HEK293 (cell line): Measurements from ENCODE around the gene SF3B4.

Experiments used
- CTCF ChIA-PET: fragments of 350-600 bp; formaldehyde crosslinking; extraction: SDS; loops from one replicate; lab custom pipeline; 2021; ENCODE audit warnings: antibody characterized with exemption; lab: Yijun Ruan, JAX
- POLR2A ChIA-PET: fragments of 300-600 bp; formaldehyde crosslinking; extraction: SDS; loops from one replicate; lab custom pipeline; 2020; ENCODE audit warnings: antibody characterized with exemption, inconsistent platforms; lab: Yijun Ruan, JAX
- H3K27ac ChIP-seq: fragments of 200-500 bp; sonication (Bioruptor generic); 2 replicates; pipeline ENCODE4 v1.5.1; 2014; ENCODE audit warnings: low read depth, low read length, control low read depth, inconsistent platforms; ENCODE audit errors: extremely low read depth
- H3K36me3 ChIP-seq, 2 experiments: fragments of 200-500 bp in 1 of 2; sonication (Bioruptor generic) in 1 of 2; 1 replicate in 1 of 2; 2 replicates in 1 of 2; pipeline ENCODE4 v1.5.1; 2014 to 2017; ENCODE audit warnings: inconsistent platforms in 2 of 2, low read length in 2 of 2; ENCODE audit not compliant: control insufficient read depth in 2 of 2, insufficient read depth in 1 of 2
- H3K4me1 ChIP-seq: fragments of 200-500 bp; sonication (Bioruptor generic); 2 replicates; pipeline ENCODE4 v1.5.1; 2014; ENCODE audit warnings: mild to moderate bottlenecking, low read length, inconsistent platforms; ENCODE audit not compliant: control insufficient read depth, insufficient read depth
- H3K4me3 ChIP-seq: 2 replicates; pipeline ENCODE4 v1.5.1; 2011; ENCODE audit warnings: low read depth, mild to moderate bottlenecking, control low read depth, low read length, moderate library complexity
- H3K9me3 ChIP-seq: fragments of 200-500 bp; sonication (Bioruptor generic); 2 replicates; pipeline ENCODE4 v1.5.1; 2014; ENCODE audit warnings: low read depth, low read length, inconsistent platforms; ENCODE audit not compliant: control insufficient read depth, insufficient read depth
- KLF9 ChIP-seq: fragments of 450-650 bp; formaldehyde crosslinking; IDR thresholded peaks from 2 replicates; pipeline ENCODE4 v1.5.1; 2016; ENCODE audit warnings: missing biosample characterization, missing genetic modification characterization, low read depth
- OSR2 ChIP-seq: fragments of 450-650 bp; formaldehyde crosslinking; IDR thresholded peaks from 2 replicates; pipeline ENCODE4 v1.5.1; 2016; ENCODE audit warnings: missing biosample characterization, missing genetic modification characterization
- REST ChIP-seq: fragments of 450-650 bp; formaldehyde crosslinking; IDR thresholded peaks from 2 replicates; pipeline ENCODE4 v1.5.1; 2016; ENCODE audit warnings: missing biosample characterization, missing genetic modification characterization
- SP3 ChIP-seq: fragments of 450-650 bp; formaldehyde crosslinking; IDR thresholded peaks from 2 replicates; pipeline ENCODE4 v1.5.1; 2016; ENCODE audit warnings: missing biosample characterization, missing genetic modification characterization
- ZBTB48 ChIP-seq: fragments of 450-650 bp; formaldehyde crosslinking; IDR thresholded peaks from 2 replicates; pipeline ENCODE4 v1.5.1; 2016; ENCODE audit warnings: missing biosample characterization, missing genetic modification characterization
- ZBTB6 ChIP-seq: fragments of 450-650 bp; formaldehyde crosslinking; IDR thresholded peaks from 2 replicates; pipeline ENCODE4 v1.5.1; 2017; ENCODE audit warnings: missing biosample characterization, missing genetic modification characterization
- ZNF146 ChIP-seq: fragments of 450-650 bp; formaldehyde crosslinking; IDR thresholded peaks from 2 replicates; pipeline ENCODE4 v1.5.1; 2016; ENCODE audit warnings: missing biosample characterization, missing genetic modification characterization
- ZNF266 ChIP-seq: fragments of 450-650 bp; formaldehyde crosslinking; IDR thresholded peaks from 2 replicates; pipeline ENCODE4 v1.5.1; 2016; ENCODE audit warnings: missing biosample characterization, missing genetic modification characterization, low read depth
- ZNF324 ChIP-seq: fragments of 450-650 bp; formaldehyde crosslinking; IDR thresholded peaks from 2 replicates; pipeline ENCODE4 v1.5.1; 2016; ENCODE audit warnings: missing biosample characterization, missing genetic modification characterization
- ZNF335 ChIP-seq: fragments of 450-650 bp; formaldehyde crosslinking; conservative IDR thresholded peaks from 2 replicates; pipeline ENCODE4 v1.5.1; 2016; ENCODE audit warnings: missing biosample characterization, missing genetic modification characterization
- ZNF416 ChIP-seq: fragments of 450-650 bp; formaldehyde crosslinking; IDR thresholded peaks from 2 replicates; pipeline ENCODE4 v1.5.1; 2016; ENCODE audit warnings: missing biosample characterization, missing genetic modification characterization
- ZNF433 ChIP-seq: fragments of 450-650 bp; formaldehyde crosslinking; IDR thresholded peaks from 2 replicates; pipeline ENCODE4 v1.5.1; 2016; ENCODE audit warnings: missing biosample characterization, missing genetic modification characterization, low read depth
- ZNF549 ChIP-seq: fragments of 450-650 bp; IDR thresholded peaks from 2 replicates; pipeline ENCODE4 v1.5.1; 2018; ENCODE audit warnings: missing biosample characterization, missing genetic modification characterization, mild to moderate bottlenecking, inconsistent platforms, moderate library complexity
- ZNF555 ChIP-seq: fragments of 450-650 bp; formaldehyde crosslinking; conservative IDR thresholded peaks from 2 replicates; pipeline ENCODE4 v1.5.1; 2017; ENCODE audit warnings: missing biosample characterization, mild to moderate bottlenecking, missing genetic modification characterization, inconsistent platforms
- ZNF626 ChIP-seq: fragments of 450-650 bp; sonication (Bioruptor Pico); formaldehyde crosslinking; IDR thresholded peaks from 2 replicates; pipeline ENCODE4 v1.5.1; 2018; ENCODE audit warnings: missing biosample characterization, missing genetic modification characterization, inconsistent platforms
- ZSCAN18 ChIP-seq: fragments of 450-650 bp; formaldehyde crosslinking; IDR thresholded peaks from 2 replicates; pipeline ENCODE4 v1.5.1; 2016; ENCODE audit warnings: missing biosample characterization, missing genetic modification characterization
- ZSCAN4 ChIP-seq: fragments of 450-650 bp; formaldehyde crosslinking; IDR thresholded peaks from 2 replicates; pipeline ENCODE4 v1.5.1; 2017; ENCODE audit warnings: missing biosample characterization, missing genetic modification characterization
- ZXDB ChIP-seq: fragments of 450-650 bp; formaldehyde crosslinking; IDR thresholded peaks from 2 replicates; pipeline ENCODE4 v1.5.1; 2016; ENCODE audit warnings: missing biosample characterization, missing genetic modification characterization

Gene SF3B4

GRCh38 chr1:149936170-149936991 is 8.8 kb upstream of the SF3B4 start, which contains the start of gene MTMR11 (continued):
- TF ChIP-seq ZSCAN18 (tag by site-specific recombination) (no peak), ZNF626 (tag by site-specific recombination) (no peak), ZBTB48 (peak; percentile 64), KLF9 (tag by site-specific recombination) (peak; percentile 47; the same call in 1 of the 2 replicates), ZNF146 (no peak), ZNF433 (tag by site-specific recombination) (no peak), ZNF335 (tag by site-specific recombination) (peak; percentile 69)

- H3K27ac ChIP-seq = no peak overlapping the region
- no peak for TF ChIP-seq ZNF324 (tag by site-specific recombination)
- no peak for TF ChIP-seq ZNF266 (tag by site-specific recombination)
- TF ChIP-seq REST = no peak
- TF ChIP-seq ZXDB = no peak
- TF ChIP-seq ZNF626 (tag by site-specific recombination) = no peak
- TF ChIP-seq ZSCAN4 = no peak
- no peak for TF ChIP-seq ZBTB6 (tag by site-specific recombination)
- TF ChIP-seq SP3 (tag by site-specific recombination) = no peak
- TF ChIP-seq ZNF555 (tag by site-specific recombination) = no peak
- no peak for TF ChIP-seq ZNF549 (tag by site-specific recombination)
- no peak for TF ChIP-seq ZNF416
- no peak for TF ChIP-seq ZNF146
- no peak for TF ChIP-seq OSR2 (tag by site-specific recombination)
- H3K4me3 ChIP-seq = no peak overlapping the region
- POLR2A ChIA-PET = no interaction called here
- H3K9me3 ChIP-seq = no peaks in the 10 kb centered on the region
- CTCF ChIA-PET = no interaction called here
- peaks cover 6% of the 10 kb centered on the region; the same call in 1 of the 2 replicates for H3K4me1 ChIP-seq
- peaks cover 0 to 39% of the 10 kb centered on the region in 2 experiments; a peak in 1 of 3 replicates for H3K36me3 ChIP-seq
Measured at GRCh38 chr1:149934356-149934755, 6.8 kb upstream of the SF3B4 start.
